Caco-2 (cell line): Measurements from ENCODE around the gene CPB1. TPM values are rescaled to one million over a fixed set of nuclear protein-coding genes. Genes with fewer than 3 reads are reported as not detected.

ENCODE experiments used
- BruUV-seq: library from RNA; stranded (reverse); fragments of 400-500 nt; replicated peaks from 2 replicates; lab custom pipeline; 2021; lab: Mats Ljungman, UMichigan
- CTCF ChIA-PET: fragments of 300-600 bp; sonication (Branson Sonifier 250); formaldehyde crosslinking; loops from one replicate; lab custom pipeline; 2022; ENCODE audit warnings: antibody characterized with exemption; lab: Charles Lee
- POLR2A ChIA-PET: fragments of 300-600 bp; sonication (Branson Sonifier 250); formaldehyde crosslinking; loops from one replicate; lab custom pipeline; 2022; ENCODE audit warnings: antibody characterized with exemption; lab: Charles Lee
- DNase-seq, 2 experiments: peaks; one replicate each; pipeline versions ENCODE4 v3.0.0 to v3.0.0-alpha.2; 2020 to 2022
- H3K27me3 ChIP-seq: replicated peaks from 2 replicates; pipeline ENCODE4 v1.6.0; 2011; ENCODE audit warnings: low read length; ENCODE audit not compliant: control insufficient read depth, insufficient read depth
- H3K36me3 ChIP-seq: 2 replicates; pipeline ENCODE4 v1.5.1; 2011; ENCODE audit warnings: low read length; ENCODE audit not compliant: control insufficient read depth, insufficient read depth
- H3K4me1 ChIP-seq: fragments of 250-450 bp; sonication (Bioruptor Pico); 2 replicates; pipeline ENCODE4 v1.5.1; 2020; ENCODE audit warnings: mild to moderate bottlenecking
- H3K4me3 ChIP-seq: 2 replicates; pipeline ENCODE4 v1.5.1; 2011; ENCODE audit warnings: low read depth, mild to moderate bottlenecking, control low read depth, low read length
- H3K9me3 ChIP-seq: fragments of 250-450 bp; sonication (Bioruptor Pico); 2 replicates; pipeline ENCODE4 v1.5.1; 2020; ENCODE audit warnings: mild to moderate bottlenecking, moderate library complexity
- H3K27ac Mint-ChIP-seq: one replicate; pipeline ENCODE4 v1.8.0; 2022; ENCODE audit warnings: mixed read lengths; ENCODE audit not compliant: unreplicated experiment
- H3K27me3 Mint-ChIP-seq: one replicate; pipeline ENCODE4 v1.8.0; 2022; ENCODE audit warnings: mixed read lengths; ENCODE audit not compliant: insufficient read depth, unreplicated experiment
- H3K36me3 Mint-ChIP-seq: one replicate; pipeline ENCODE4 v1.8.0; 2022; ENCODE audit warnings: mild to moderate bottlenecking, mixed read lengths; ENCODE audit not compliant: insufficient read depth, unreplicated experiment
- H3K4me1 Mint-ChIP-seq: one replicate; pipeline ENCODE4 v1.8.0; 2022; ENCODE audit warnings: low read depth, mixed read lengths; ENCODE audit not compliant: unreplicated experiment
- H3K4me3 Mint-ChIP-seq: one replicate; pipeline ENCODE4 v1.8.0; 2022; ENCODE audit warnings: mild to moderate bottlenecking, moderate library complexity, mixed read lengths; ENCODE audit not compliant: unreplicated experiment
- H3K9me3 Mint-ChIP-seq: one replicate; pipeline ENCODE4 v1.8.0; 2022; ENCODE audit warnings: mixed read lengths; ENCODE audit not compliant: unreplicated experiment
- intact Hi-C: fragments of 100-400 bp; cut with micrococcal nuclease; formaldehyde crosslinking; loops from one replicate; pipeline ENCODE4 v1.10.0; 2022; ENCODE audit not compliant: unreplicated experiment
- total RNA-seq: library from RNA; stranded (reverse); gene quantifications from 2 replicates; pipeline ENCODE4 v1.2.3, GENCODE V29; 2022
- TF ChIP-seq, protein P1 (sequence below), 2 experiments: fragments of 200-600 bp in 1 of 2; IDR thresholded peaks; 1 replicate in 1 of 2; 2 replicates in 1 of 2; pipeline versions ENCODE4 v1.5.1 to v1.8.0; 2011 to 2022; ENCODE audit warnings: antibody characterized with exemption in 1 of 2, control low read depth in 1 of 2, inconsistent platforms in 1 of 2, low read depth in 1 of 2, low read length in 1 of 2, mild to moderate bottlenecking in 1 of 2, moderate library complexity in 1 of 2; ENCODE audit not compliant: insufficient read depth in 1 of 2, severe bottlenecking in 1 of 2, unreplicated experiment in 1 of 2

CPB1 gene
- total RNA-seq, 1 experiment from 2014 or later, result not detected

DNA sequence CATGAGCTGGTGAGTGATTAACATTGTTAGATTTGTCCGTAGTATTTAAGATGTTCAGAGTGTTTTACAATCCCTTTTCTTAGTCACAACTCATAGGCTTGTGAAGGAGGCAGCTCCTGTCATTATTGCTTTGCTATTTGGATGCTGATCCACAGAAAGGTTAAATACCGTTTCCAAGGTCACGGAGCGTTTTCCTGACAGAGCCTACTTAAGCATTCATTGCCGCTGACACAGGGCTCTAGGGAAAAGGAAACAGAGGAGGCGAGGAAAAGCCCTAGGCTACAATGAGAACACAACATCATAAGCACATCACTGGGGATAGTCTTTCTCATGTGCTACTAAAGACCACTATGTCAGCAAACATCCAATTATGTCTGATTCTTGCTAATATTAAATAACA lies 38.5 kb upstream of the CPB1 start:
- H3K4me1 Mint-ChIP-seq, result no peaks in the 10 kb centered on the region
- no TSS peak for BruUV-seq
- Histone ChIP-seq H3K4me1 (no peaks in the 10 kb centered on the region), H3K9me3 (no peaks in the 10 kb centered on the region), H3K36me3 (no peaks in the 10 kb centered on the region), H3K27me3 (no peaks in the 10 kb centered on the region), H3K4me3 (no peak overlapping the region)
- DNase-seq, result no peak
- intact Hi-C loops, result no loop called here
- no peaks in the 10 kb centered on the region for H3K9me3 Mint-ChIP-seq
- H3K27me3 Mint-ChIP-seq, result peaks cover 7% of the 10 kb centered on the region
- POLR2A ChIA-PET, result no interaction called here
- TF ChIP-seq, protein P1, sequence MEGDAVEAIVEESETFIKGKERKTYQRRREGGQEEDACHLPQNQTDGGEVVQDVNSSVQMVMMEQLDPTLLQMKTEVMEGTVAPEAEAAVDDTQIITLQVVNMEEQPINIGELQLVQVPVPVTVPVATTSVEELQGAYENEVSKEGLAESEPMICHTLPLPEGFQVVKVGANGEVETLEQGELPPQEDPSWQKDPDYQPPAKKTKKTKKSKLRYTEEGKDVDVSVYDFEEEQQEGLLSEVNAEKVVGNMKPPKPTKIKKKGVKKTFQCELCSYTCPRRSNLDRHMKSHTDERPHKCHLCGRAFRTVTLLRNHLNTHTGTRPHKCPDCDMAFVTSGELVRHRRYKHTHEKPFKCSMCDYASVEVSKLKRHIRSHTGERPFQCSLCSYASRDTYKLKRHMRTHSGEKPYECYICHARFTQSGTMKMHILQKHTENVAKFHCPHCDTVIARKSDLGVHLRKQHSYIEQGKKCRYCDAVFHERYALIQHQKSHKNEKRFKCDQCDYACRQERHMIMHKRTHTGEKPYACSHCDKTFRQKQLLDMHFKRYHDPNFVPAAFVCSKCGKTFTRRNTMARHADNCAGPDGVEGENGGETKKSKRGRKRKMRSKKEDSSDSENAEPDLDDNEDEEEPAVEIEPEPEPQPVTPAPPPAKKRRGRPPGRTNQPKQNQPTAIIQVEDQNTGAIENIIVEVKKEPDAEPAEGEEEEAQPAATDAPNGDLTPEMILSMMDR (IDR thresholded peaks at IDR 0.05; ENCODE audit: insufficient read depth in 1 of 2, low read depth in 1 of 2, low read length in 1 of 2, severe bottlenecking in 1 of 2, unreplicated experiment in 1 of 2), result no peak
- CTCF ChIA-PET, result no interaction called here
- H3K4me3 Mint-ChIP-seq, result no peak overlapping the region
- no peaks in the 10 kb centered on the region for H3K36me3 Mint-ChIP-seq
- no peak overlapping the region for H3K27ac Mint-ChIP-seq

DNA sequence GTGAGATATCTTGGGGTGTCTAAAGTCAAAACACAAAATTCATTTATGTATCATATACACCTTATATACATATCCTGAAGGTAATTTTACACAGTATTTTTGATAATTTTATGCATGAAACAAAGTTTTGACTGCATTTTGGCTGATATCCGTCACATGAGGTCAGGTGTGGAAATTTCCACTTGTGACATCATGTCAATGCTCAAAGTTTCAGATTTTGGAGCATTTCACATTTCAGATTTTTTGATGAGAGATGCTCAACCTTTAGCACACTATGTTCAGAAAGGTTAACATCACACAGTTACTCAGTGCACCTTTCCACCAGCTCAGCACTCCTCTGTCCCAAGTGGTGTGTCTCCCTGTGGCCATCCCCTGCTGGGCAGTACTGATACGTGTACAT lies 37.7 kb upstream of the CPB1 start:
- Histone ChIP-seq H3K27me3 (no peaks in the 10 kb centered on the region), H3K4me3 (no peak overlapping the region), H3K36me3 (no peaks in the 10 kb centered on the region), H3K4me1 (no peaks in the 10 kb centered on the region), H3K9me3 (no peaks in the 10 kb centered on the region)
- H3K27ac Mint-ChIP-seq, result no peak overlapping the region
- TF ChIP-seq, protein P1 (IDR thresholded peaks at IDR 0.05; ENCODE audit: insufficient read depth in 1 of 2, low read depth in 1 of 2, low read length in 1 of 2, severe bottlenecking in 1 of 2, unreplicated experiment in 1 of 2), result no peak
- peaks cover 5% of the 10 kb centered on the region for H3K27me3 Mint-ChIP-seq
- H3K36me3 Mint-ChIP-seq, result no peaks in the 10 kb centered on the region
- no TSS peak for BruUV-seq
- ChIA-PET POLR2A (no interaction called here), CTCF (no interaction called here)
- H3K4me1 Mint-ChIP-seq, result no peaks in the 10 kb centered on the region
- DNase-seq, result no peak
- intact Hi-C loops, result no loop called here
- no peaks in the 10 kb centered on the region for H3K9me3 Mint-ChIP-seq
- H3K4me3 Mint-ChIP-seq, result no peak overlapping the region

DNA sequence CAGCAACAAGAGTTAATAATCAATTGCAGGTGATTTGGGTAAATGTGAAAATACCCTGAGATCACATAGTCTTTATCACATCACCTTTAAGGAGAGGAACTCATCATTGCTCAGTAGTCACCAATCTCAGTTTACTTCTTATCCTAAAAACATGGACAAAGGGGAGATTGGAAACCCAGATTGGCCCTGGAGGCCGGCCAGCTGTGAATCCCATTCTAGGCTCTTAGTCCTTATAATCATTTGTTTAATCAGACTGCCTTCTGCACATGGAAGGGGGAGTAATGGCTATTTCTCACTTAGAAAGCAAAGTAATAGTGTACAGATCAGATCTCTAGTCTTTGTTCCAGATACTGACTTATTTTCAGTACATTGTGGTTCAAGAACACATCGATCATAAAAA lies 37.2 kb upstream of the CPB1 start:
- CTCF ChIA-PET, result no interaction called here
- H3K27me3 ChIP-seq, result no peaks in the 10 kb centered on the region
- Mint-ChIP-seq H3K4me1 (no peaks in the 10 kb centered on the region), H3K9me3 (no peaks in the 10 kb centered on the region), H3K4me3 (no peak overlapping the region), H3K27ac (no peak overlapping the region), H3K36me3 (no peaks in the 10 kb centered on the region), H3K27me3 (peaks cover 5% of the 10 kb centered on the region)
- H3K9me3 ChIP-seq, result no peaks in the 10 kb centered on the region
- no peaks in the 10 kb centered on the region for H3K4me1 ChIP-seq
- POLR2A ChIA-PET, result no interaction called here
- no peak overlapping the region for H3K4me3 ChIP-seq
- no TSS peak for BruUV-seq
- intact Hi-C loops, result no loop called here
- TF ChIP-seq, protein P1 (IDR thresholded peaks at IDR 0.05; ENCODE audit: insufficient read depth in 1 of 2, low read depth in 1 of 2, low read length in 1 of 2, severe bottlenecking in 1 of 2, unreplicated experiment in 1 of 2), result no peak
- H3K36me3 ChIP-seq, result no peaks in the 10 kb centered on the region
- DNase-seq, result no peak
